Measurements from ENCODE around the gene MAPK8. TPM values are rescaled to one million over a fixed set of nuclear protein-coding genes. Genes with fewer than 3 reads are reported as not detected.

The MAPK8 gene
- total and polyA plus RNA-seq, 7 donors = 17.4 to 74.5 (median 46.7) TPM

DNA sequence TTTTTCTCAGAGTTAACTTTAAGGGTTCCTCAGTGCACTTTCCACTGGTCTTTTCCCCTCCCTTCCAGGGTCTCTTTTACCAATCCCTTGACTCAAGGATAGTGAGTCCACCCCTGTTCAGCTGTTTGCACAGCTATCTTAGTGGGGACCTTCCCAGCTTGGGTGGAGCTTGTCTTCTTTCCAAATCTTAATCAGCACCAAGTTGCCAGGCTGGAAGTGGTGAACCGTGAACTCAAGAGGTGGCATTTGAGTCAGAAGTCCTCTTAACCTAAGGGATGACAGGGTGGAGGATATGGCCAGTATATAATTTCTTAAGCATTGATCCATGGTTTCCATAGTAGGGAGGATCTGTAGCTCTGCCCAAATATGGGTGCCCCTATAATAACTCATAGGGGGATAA lies 25.0 kb downstream of the MAPK8 start:
- no peak overlapping the region for H3K27ac ChIP-seq
- intact Hi-C loops (cut with DNase I) = no loop called here
- no peaks in the 10 kb centered on the region for H3K36me3 ChIP-seq
- H3K4me3 ChIP-seq = no peak overlapping the region
- DNase-seq = no peak
- H3K4me1 ChIP-seq = peaks cover 0 to 26% (median 3%) of the 10 kb centered on the region in 4 donors
- H3K27me3 ChIP-seq = no peaks in the 10 kb centered on the region
- no peaks in the 10 kb centered on the region for H3K9me3 ChIP-seq
- no peak for TF ChIP-seq POLR2A (IDR thresholded peaks at IDR 0.05)
- no peak for TF ChIP-seq POLR2AphosphoS5 (IDR thresholded peaks at IDR 0.05)
- TF ChIP-seq, protein P1, sequence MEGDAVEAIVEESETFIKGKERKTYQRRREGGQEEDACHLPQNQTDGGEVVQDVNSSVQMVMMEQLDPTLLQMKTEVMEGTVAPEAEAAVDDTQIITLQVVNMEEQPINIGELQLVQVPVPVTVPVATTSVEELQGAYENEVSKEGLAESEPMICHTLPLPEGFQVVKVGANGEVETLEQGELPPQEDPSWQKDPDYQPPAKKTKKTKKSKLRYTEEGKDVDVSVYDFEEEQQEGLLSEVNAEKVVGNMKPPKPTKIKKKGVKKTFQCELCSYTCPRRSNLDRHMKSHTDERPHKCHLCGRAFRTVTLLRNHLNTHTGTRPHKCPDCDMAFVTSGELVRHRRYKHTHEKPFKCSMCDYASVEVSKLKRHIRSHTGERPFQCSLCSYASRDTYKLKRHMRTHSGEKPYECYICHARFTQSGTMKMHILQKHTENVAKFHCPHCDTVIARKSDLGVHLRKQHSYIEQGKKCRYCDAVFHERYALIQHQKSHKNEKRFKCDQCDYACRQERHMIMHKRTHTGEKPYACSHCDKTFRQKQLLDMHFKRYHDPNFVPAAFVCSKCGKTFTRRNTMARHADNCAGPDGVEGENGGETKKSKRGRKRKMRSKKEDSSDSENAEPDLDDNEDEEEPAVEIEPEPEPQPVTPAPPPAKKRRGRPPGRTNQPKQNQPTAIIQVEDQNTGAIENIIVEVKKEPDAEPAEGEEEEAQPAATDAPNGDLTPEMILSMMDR (IDR thresholded peaks at IDR 0.05) = no peak
- TF ChIP-seq EP300 (IDR thresholded peaks at IDR 0.05) = no peak
- 78 to 91% methylated on average over 1 of the region's 1 CpG for WGBS, 2 donors

DNA sequence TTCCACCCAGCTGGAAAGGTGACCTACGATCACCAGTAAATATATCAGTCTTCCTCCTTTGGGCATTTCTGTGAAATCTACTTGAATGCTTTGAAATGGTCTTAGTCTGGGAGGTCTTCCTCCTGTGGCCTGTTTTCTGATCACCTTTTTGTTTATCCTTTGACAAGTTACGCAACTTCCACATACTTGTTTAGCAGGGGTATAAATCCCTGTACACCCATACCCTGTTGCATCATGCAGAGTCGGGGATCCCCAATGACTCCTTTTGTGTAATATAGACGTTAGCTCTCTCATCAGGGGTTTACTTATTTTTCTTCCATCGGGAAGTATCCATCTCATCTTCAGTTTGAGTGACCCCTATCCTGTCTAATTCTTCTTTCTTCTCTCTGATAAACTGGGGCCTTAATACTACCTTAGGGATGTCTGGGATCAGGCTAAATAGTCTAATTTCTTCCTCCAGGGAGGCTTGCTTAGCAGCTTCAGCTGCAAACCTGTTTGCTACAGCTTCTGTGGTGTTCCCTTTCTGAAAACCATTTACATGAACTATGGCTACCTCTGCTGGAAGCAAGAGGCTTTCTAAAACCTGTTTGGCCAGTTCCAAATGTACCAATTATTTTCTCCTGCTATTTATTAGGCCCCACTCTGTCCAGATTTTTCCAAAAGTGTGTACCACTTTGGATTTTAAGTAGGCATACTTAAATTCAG lies 25.8 kb downstream of the MAPK8 start:
- TF ChIP-seq POLR2AphosphoS5 (IDR thresholded peaks at IDR 0.05) (no peak), EP300 (IDR thresholded peaks at IDR 0.05) (no peak), POLR2A (IDR thresholded peaks at IDR 0.05) (no peak)
- TF ChIP-seq, protein P1 (IDR thresholded peaks at IDR 0.05) = no peak
- 91% methylated on average over 5 of the region's 5 CpGs for WGBS, 2 donors
- intact Hi-C loops (cut with DNase I) = no loop called here

DNA sequence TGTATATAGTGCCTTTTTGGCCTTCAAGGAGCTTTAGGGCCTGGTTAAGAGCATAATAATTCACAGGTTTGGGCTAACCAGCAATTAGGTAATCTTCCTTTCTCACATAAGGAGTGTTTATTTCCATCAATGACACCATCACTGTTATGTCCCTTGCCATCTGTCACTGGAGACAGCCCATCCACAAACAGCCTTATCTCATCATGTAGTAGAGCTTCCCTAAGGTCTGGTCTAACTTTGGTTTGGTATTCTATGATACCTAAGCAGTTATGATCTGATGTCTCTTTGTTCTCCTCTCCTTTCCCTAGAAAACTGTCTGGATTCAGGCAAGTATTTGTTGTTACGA lies 26.4 kb downstream of the MAPK8 start:
- intact Hi-C loops (cut with DNase I) = no loop called here
- Histone ChIP-seq H3K36me3 (no peaks in the 10 kb centered on the region), H3K27ac (no peak overlapping the region), H3K27me3 (no peaks in the 10 kb centered on the region), H3K4me3 (no peak overlapping the region), H3K9me3 (no peaks in the 10 kb centered on the region), H3K4me1 (peaks cover 0 to 26% (median 3%) of the 10 kb centered on the region in 4 donors)
- 96 to 98% methylated on average over 1 of the region's 1 CpG for WGBS, 2 donors
- DNase-seq = no peak
- no peak for TF ChIP-seq POLR2AphosphoS5 (IDR thresholded peaks at IDR 0.05)
- TF ChIP-seq POLR2A (IDR thresholded peaks at IDR 0.05) = no peak
- TF ChIP-seq EP300 (IDR thresholded peaks at IDR 0.05) = no peak
- TF ChIP-seq, protein P1 (IDR thresholded peaks at IDR 0.05) = no peak

More for the DNA sequence above, 25.8 kb downstream of the MAPK8 start:
- H3K4me1 ChIP-seq = peaks cover 0 to 26% (median 3%) of the 10 kb centered on the region in 4 donors
- H3K4me3 ChIP-seq = no peak overlapping the region
- no peak for DNase-seq
- H3K9me3 ChIP-seq = no peaks in the 10 kb centered on the region
- H3K36me3 ChIP-seq = no peaks in the 10 kb centered on the region
- no peak overlapping the region for H3K27ac ChIP-seq
- no peaks in the 10 kb centered on the region for H3K27me3 ChIP-seq

DNA sequence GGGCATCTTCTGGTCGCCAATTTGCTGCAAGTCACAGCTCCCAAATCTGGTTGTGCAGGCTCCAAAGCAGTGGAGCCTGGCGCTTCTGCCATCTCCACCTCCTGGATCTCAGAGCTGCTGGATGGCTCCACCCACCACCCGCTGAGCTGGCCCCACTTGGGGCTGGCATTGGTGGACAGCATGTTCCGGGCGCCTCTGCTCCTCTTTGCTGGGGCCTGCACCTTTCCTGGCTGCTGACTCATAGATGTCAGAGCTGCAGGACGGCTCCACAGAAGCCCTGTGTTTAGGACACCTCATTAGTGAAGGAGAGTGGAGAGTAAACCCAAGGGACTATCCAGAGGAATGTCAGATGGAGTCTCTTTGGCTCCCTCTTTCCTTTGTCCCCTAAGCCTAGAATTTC lies 27.4 kb downstream of the MAPK8 start:
- no peak for DNase-seq
- TF ChIP-seq POLR2AphosphoS5 (IDR thresholded peaks at IDR 0.05) (no peak), POLR2A (IDR thresholded peaks at IDR 0.05) (no peak), EP300 (IDR thresholded peaks at IDR 0.05) (no peak)
- TF ChIP-seq, protein P1 (IDR thresholded peaks at IDR 0.05) = no peak
- no peak overlapping the region for H3K27ac ChIP-seq
- H3K4me3 ChIP-seq = no peak overlapping the region
- no peaks in the 10 kb centered on the region for H3K36me3 ChIP-seq
- no peaks in the 10 kb centered on the region for H3K27me3 ChIP-seq
- peaks cover 0 to 20% (median 3%) of the 10 kb centered on the region in 4 donors for H3K4me1 ChIP-seq
- H3K9me3 ChIP-seq = no peaks in the 10 kb centered on the region
- WGBS, 2 donors = 81 to 97% methylated on average over 6 of the region's 6 CpGs
- intact Hi-C loops (cut with DNase I) = no loop called here

DNA sequence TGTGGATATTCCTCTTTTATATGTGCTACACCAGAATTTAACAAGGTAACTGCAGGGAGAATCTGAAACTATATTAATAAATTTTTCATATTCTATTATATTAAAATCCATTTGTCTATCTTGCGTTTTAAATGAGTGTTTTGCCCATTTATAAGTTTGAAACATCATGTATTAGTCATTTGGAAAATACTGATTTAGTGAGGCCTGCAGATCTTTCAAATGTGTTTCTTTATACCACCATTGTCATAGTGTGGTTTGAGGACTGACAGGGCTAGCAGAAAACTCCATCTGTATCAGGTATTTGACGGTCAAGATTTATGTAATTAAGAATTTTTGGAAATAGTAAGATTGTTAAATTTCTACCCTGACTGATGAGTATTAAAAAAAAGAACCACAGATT lies 29.3 kb downstream of the MAPK8 start:
- DNase-seq = no peak
- peaks cover 0 to 6% (median 0%) of the 10 kb centered on the region in 4 donors for H3K4me1 ChIP-seq
- H3K36me3 ChIP-seq = no peaks in the 10 kb centered on the region
- no peaks in the 10 kb centered on the region for H3K27me3 ChIP-seq
- 94 to 95% methylated on average over 2 of the region's 2 CpGs for WGBS, 2 donors
- H3K27ac ChIP-seq = no peak overlapping the region
- H3K9me3 ChIP-seq = no peaks in the 10 kb centered on the region
- TF ChIP-seq, protein P1 (IDR thresholded peaks at IDR 0.05) = no peak
- TF ChIP-seq POLR2A (IDR thresholded peaks at IDR 0.05) (no peak), POLR2AphosphoS5 (IDR thresholded peaks at IDR 0.05) (no peak), EP300 (IDR thresholded peaks at IDR 0.05) (no peak)
- H3K4me3 ChIP-seq = no peak overlapping the region
- intact Hi-C loops (cut with DNase I) = no loop called here
